ENCODE measurements around the gene CLDN19. TPM values are rescaled to one million over a fixed set of nuclear protein-coding genes. Genes with fewer than 3 reads are reported as not detected.

CLDN19 gene
- total and polyA plus RNA-seq, 10 donors: 0.26 to 0.28 TPM; not detected in 8

- 12 to 28% (median 14%) methylated on average over 5 of the region's 5 CpGs for WGBS, 5 donors
- Histone ChIP-seq H3K9me3 (no peaks in the 10 kb centered on the region), H3K4me1 (peaks cover 0 to 19% (median 12%) of the 10 kb centered on the region in 6 donors), H3K27me3 (replicated peaks in 1 of 7) (no peaks in the 10 kb centered on the region), H3K36me3 (no peaks in the 10 kb centered on the region), H3K4me3 (no peak overlapping the region), H3K27ac (no peak overlapping the region)
- peak in 1 of 3 donors; percentile 12 for TF ChIP-seq POLR2AphosphoS5 (IDR thresholded peaks at IDR 0.05)
- TF ChIP-seq, protein P1, sequence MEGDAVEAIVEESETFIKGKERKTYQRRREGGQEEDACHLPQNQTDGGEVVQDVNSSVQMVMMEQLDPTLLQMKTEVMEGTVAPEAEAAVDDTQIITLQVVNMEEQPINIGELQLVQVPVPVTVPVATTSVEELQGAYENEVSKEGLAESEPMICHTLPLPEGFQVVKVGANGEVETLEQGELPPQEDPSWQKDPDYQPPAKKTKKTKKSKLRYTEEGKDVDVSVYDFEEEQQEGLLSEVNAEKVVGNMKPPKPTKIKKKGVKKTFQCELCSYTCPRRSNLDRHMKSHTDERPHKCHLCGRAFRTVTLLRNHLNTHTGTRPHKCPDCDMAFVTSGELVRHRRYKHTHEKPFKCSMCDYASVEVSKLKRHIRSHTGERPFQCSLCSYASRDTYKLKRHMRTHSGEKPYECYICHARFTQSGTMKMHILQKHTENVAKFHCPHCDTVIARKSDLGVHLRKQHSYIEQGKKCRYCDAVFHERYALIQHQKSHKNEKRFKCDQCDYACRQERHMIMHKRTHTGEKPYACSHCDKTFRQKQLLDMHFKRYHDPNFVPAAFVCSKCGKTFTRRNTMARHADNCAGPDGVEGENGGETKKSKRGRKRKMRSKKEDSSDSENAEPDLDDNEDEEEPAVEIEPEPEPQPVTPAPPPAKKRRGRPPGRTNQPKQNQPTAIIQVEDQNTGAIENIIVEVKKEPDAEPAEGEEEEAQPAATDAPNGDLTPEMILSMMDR (IDR thresholded peaks at IDR 0.05 in 8 of 11, conservative IDR thresholded peaks at IDR 0.05 in 3 of 11): no peak
- TF ChIP-seq POLR2A (IDR thresholded peaks at IDR 0.05): no peak
- no peak for DNase-seq
- intact Hi-C loops (cut with DNase I; ENCODE audit: low total_unique reads): no loop called here
Measured at GRCh38 chr1:42737257-42737656, 2.8 kb downstream of the CLDN19 start.

- Histone ChIP-seq H3K27me3 (replicated peaks in 1 of 7) (no peaks in the 10 kb centered on the region), H3K4me3 (no peak overlapping the region), H3K4me1 (peaks cover 0 to 19% (median 12%) of the 10 kb centered on the region in 6 donors), H3K27ac (no peak overlapping the region), H3K9me3 (no peaks in the 10 kb centered on the region), H3K36me3 (no peaks in the 10 kb centered on the region)
- intact Hi-C loops (cut with DNase I; ENCODE audit: low total_unique reads): no loop called here
- DNase-seq: no peak
- TF ChIP-seq POLR2A (IDR thresholded peaks at IDR 0.05): no peak
- TF ChIP-seq, protein P1 (IDR thresholded peaks at IDR 0.05 in 8 of 11, conservative IDR thresholded peaks at IDR 0.05 in 3 of 11): no peak
- no peak for TF ChIP-seq POLR2AphosphoS5 (IDR thresholded peaks at IDR 0.05)
- WGBS, 5 donors: 80 to 92% (median 89%) methylated on average over 6 to 8 of the region's 8 CpGs
Measured at GRCh38 chr1:42736571-42737200, 3.4 kb downstream of the CLDN19 start.

DNA sequence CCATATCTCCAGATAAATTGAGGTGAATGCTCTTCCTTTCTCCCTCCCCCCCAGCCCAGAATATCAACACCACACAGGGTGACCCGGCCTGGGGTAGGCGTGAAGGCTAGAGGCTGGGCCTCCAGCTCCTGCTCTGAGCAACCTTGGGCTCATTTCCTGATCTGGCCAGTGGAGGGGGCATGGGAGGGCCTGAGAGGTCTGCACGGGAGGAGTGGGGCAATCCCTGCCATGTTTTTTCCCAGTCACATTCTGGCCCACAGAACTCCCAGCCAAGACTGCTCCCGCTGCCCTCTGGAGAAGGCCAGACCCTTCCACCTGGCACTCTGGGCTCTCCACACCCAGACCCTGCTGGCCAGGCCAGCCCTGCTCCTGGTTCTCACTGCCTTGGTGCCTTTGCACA lies 3.9 kb downstream of the CLDN19 start:
- Histone ChIP-seq H3K36me3 (no peaks in the 10 kb centered on the region), H3K27me3 (replicated peaks in 1 of 7) (no peaks in the 10 kb centered on the region), H3K4me1 (peaks cover 0 to 19% (median 12%) of the 10 kb centered on the region in 6 donors), H3K27ac (no peak overlapping the region), H3K4me3 (no peak overlapping the region), H3K9me3 (no peaks in the 10 kb centered on the region)
- 51 to 77% (median 62%) methylated on average over 3 to 4 of the region's 4 CpGs for WGBS, 5 donors
- TF ChIP-seq POLR2A (IDR thresholded peaks at IDR 0.05) (no peak), POLR2AphosphoS5 (IDR thresholded peaks at IDR 0.05) (no peak)
- TF ChIP-seq, protein P1 (IDR thresholded peaks at IDR 0.05 in 8 of 11, conservative IDR thresholded peaks at IDR 0.05 in 3 of 11): no peak
- intact Hi-C loops (cut with DNase I; ENCODE audit: low total_unique reads): no loop called here
- no peak for DNase-seq

- 71 to 92% (median 88%) methylated on average over 7 to 14 of the region's 14 CpGs for WGBS, 5 donors
- Histone ChIP-seq H3K36me3 (no peaks in the 10 kb centered on the region), H3K27ac (no peak overlapping the region), H3K27me3 (replicated peaks in 1 of 7) (no peaks in the 10 kb centered on the region), H3K4me3 (no peak overlapping the region), H3K4me1 (peaks cover 0 to 19% (median 12%) of the 10 kb centered on the region in 6 donors), H3K9me3 (no peaks in the 10 kb centered on the region)
- no peak for DNase-seq
- TF ChIP-seq, protein P1 (IDR thresholded peaks at IDR 0.05 in 8 of 11, conservative IDR thresholded peaks at IDR 0.05 in 3 of 11): no peak
- TF ChIP-seq POLR2AphosphoS5 (IDR thresholded peaks at IDR 0.05) (no peak), POLR2A (IDR thresholded peaks at IDR 0.05) (no peak)
- intact Hi-C loops (cut with DNase I; ENCODE audit: low total_unique reads): no loop called here
Measured at GRCh38 chr1:42735477-42736105, 4.4 kb downstream of the CLDN19 start.
